GM23338 (cell line): ENCODE data around the gene SLAIN1. TPM values are rescaled to one million over a fixed set of nuclear protein-coding genes. Genes with fewer than 3 reads are reported as not detected.

Source experiments
- ATAC-seq: fragments of 200-7000 bp; cut with Tn5 transposase; 3 replicates; pipeline ENCODE4 v1.9.1; 2020
- DNase-seq: peaks from one replicate; pipeline ENCODE4 v3.0.0-alpha.2; 2015; ENCODE audit warnings: low spot score
- H2AFZ ChIP-seq: fragments of 200-600 bp; sonication (generic); 2 replicates; pipeline ENCODE4 v1.8.0; 2016; ENCODE audit warnings: antibody characterized with exemption, mild to moderate bottlenecking, moderate library complexity
- H3F3A ChIP-seq: fragments of 200-600 bp; sonication (generic); replicated peaks from 2 replicates; pipeline ENCODE4 v1.8.0; 2017; ENCODE audit warnings: antibody characterized with exemption, mixed run types, low read depth
- H3K27ac ChIP-seq: fragments of 200-600 bp; sonication (generic); 2 replicates; pipeline ENCODE4 v1.6.1; 2016; ENCODE audit warnings: low read depth
- H3K27me3 ChIP-seq: fragments of 200-600 bp; sonication (generic); 2 replicates; pipeline ENCODE4 v1.8.0; 2016; ENCODE audit warnings: mild to moderate bottlenecking, mixed run types, moderate library complexity; ENCODE audit not compliant: insufficient read depth
- H3K36me3 ChIP-seq: fragments of 200-600 bp; sonication (generic); 2 replicates; pipeline ENCODE4 v1.8.0; 2016; ENCODE audit warnings: mild to moderate bottlenecking; ENCODE audit not compliant: insufficient read depth
- H3K4me1 ChIP-seq: fragments of 200-600 bp; sonication (generic); 2 replicates; pipeline ENCODE4 v1.8.0; 2016; ENCODE audit warnings: mild to moderate bottlenecking, moderate library complexity; ENCODE audit not compliant: insufficient read depth
- H3K4me2 ChIP-seq: fragments of 200-600 bp; sonication (generic); 2 replicates; pipeline ENCODE4 v1.7.1; 2017; ENCODE audit warnings: mixed run types
- H3K4me3 ChIP-seq: fragments of 200-600 bp; sonication (generic); 2 replicates; pipeline ENCODE4 v1.6.1; 2016; ENCODE audit warnings: mixed run types
- H3K79me2 ChIP-seq: fragments of 200-600 bp; sonication (generic); replicated peaks from 2 replicates; pipeline ENCODE4 v1.8.0; 2017; ENCODE audit warnings: mild to moderate bottlenecking; ENCODE audit not compliant: insufficient read depth
- H3K9me2 ChIP-seq: fragments of 200-600 bp; sonication (generic); 2 replicates; pipeline ENCODE4 v1.8.0; 2017; ENCODE audit not compliant: insufficient read depth
- H4K20me1 ChIP-seq: fragments of 200-600 bp; sonication (generic); replicated peaks from 2 replicates; pipeline ENCODE4 v1.8.0; 2017; ENCODE audit warnings: mild to moderate bottlenecking; ENCODE audit not compliant: insufficient read depth
- H3K27ac Mint-ChIP-seq: 2 replicates; pipeline ENCODE4 v1.8.0; 2020; ENCODE audit warnings: inconsistent platforms, mild to moderate bottlenecking, moderate library complexity, mixed read lengths
- H3K27me3 Mint-ChIP-seq: 3 replicates; pipeline ENCODE4 v1.8.0; 2022; ENCODE audit warnings: low read depth, mild to moderate bottlenecking, moderate library complexity, mixed read lengths, inconsistent platforms; ENCODE audit not compliant: insufficient read depth, poor library complexity
- H3K36me3 Mint-ChIP-seq: 3 replicates; pipeline ENCODE4 v1.8.0; 2021; ENCODE audit warnings: low read depth, mild to moderate bottlenecking, inconsistent platforms, moderate library complexity, mixed read lengths
- H3K4me1 Mint-ChIP-seq: 3 replicates; pipeline ENCODE4 v1.8.0; 2020; ENCODE audit warnings: mild to moderate bottlenecking, inconsistent platforms, mixed read lengths
- H3K4me3 Mint-ChIP-seq: 3 replicates; pipeline ENCODE4 v1.8.0; 2021; ENCODE audit warnings: moderate library complexity, mild to moderate bottlenecking, inconsistent platforms, mixed read lengths
- H3K9me3 Mint-ChIP-seq: 3 replicates; pipeline ENCODE4 v1.8.0; 2020; ENCODE audit warnings: moderate library complexity, mild to moderate bottlenecking, inconsistent platforms, mixed read lengths
- CREB1 ChIP-seq: fragments of 250-450 bp; sonication (Bioruptor Pico); IDR thresholded peaks from 2 replicates; pipeline ENCODE4 v1.5.0; 2020; ENCODE audit warnings: low read depth, mild to moderate bottlenecking, moderate library complexity
- EZH2 ChIP-seq: fragments of 200-600 bp; sonication (generic); IDR thresholded peaks from one replicate; pipeline ENCODE4 v1.8.0; 2017; ENCODE audit warnings: antibody characterized with exemption, mild to moderate bottlenecking, low read depth; ENCODE audit not compliant: unreplicated experiment
- EZH2phosphoT487 ChIP-seq: fragments of 200-600 bp; sonication (generic); IDR thresholded peaks from one replicate; pipeline ENCODE4 v1.8.1; 2018; ENCODE audit warnings: antibody characterized with exemption; ENCODE audit not compliant: unreplicated experiment
- JUNB ChIP-seq: IDR thresholded peaks from one replicate; pipeline ENCODE4 v1.6.1; 2016; ENCODE audit warnings: antibody characterized with exemption; ENCODE audit not compliant: unreplicated experiment
- NANOG ChIP-seq: IDR thresholded peaks from 2 replicates; pipeline ENCODE4 v1.6.1; 2016; ENCODE audit warnings: antibody characterized with exemption, borderline replicate concordance
- POLR2AphosphoS5 ChIP-seq: IDR thresholded peaks from 2 replicates; pipeline ENCODE4 v1.6.1; 2016; ENCODE audit warnings: antibody characterized with exemption, low read depth
- STAT1 ChIP-seq: IDR thresholded peaks from one replicate; pipeline ENCODE4 v1.6.1; 2016; ENCODE audit warnings: antibody characterized with exemption; ENCODE audit not compliant: unreplicated experiment
- ZNF114 ChIP-seq: fragments of 250-450 bp; sonication (Bioruptor Pico); IDR thresholded peaks from 2 replicates; pipeline ENCODE4 v1.5.0; 2020; ENCODE audit warnings: mild to moderate bottlenecking, moderate library complexity
- ZNF331 ChIP-seq: fragments of 250-450 bp; sonication (Bioruptor Pico); IDR thresholded peaks from 2 replicates; pipeline ENCODE4 v1.5.0; 2020; ENCODE audit warnings: low read depth, mild to moderate bottlenecking, moderate library complexity
- polyA plus RNA-seq: library from polyadenylated mRNA; unstranded; fragments of >200 nt; fragmentation: Nextera tagmentation; extraction: Ambion mirVana; gene quantifications from 2 replicates; pipeline ENCODE4 v1.2.1, GENCODE V29; 2016
- total RNA-seq: library from RNA; depleted of rRNA; stranded (reverse); fragments of >200 nt; shearing (Covaris generic); gene quantifications from 2 replicates; pipeline ENCODE4 v1.2.3, GENCODE V29; 2014
- TF ChIP-seq, protein P1 (sequence below): IDR thresholded peaks from 2 replicates; pipeline ENCODE4 v1.6.1; 2016; ENCODE audit warnings: antibody characterized with exemption
- TF ChIP-seq, protein P2 (sequence below), 2 experiments: fragments of 200-600 bp in 1 of 2; sonication (generic) in 1 of 2; conservative IDR thresholded peaks; 2 replicates each; pipeline versions ENCODE4 v1.5.1 to v1.6.1; 2016 to 2017; ENCODE audit warnings: antibody characterized with exemption in 2 of 2, low read depth in 2 of 2, mild to moderate bottlenecking in 2 of 2, moderate library complexity in 1 of 2
- TF ChIP-seq, protein P3 (sequence below): fragments of 250-450 bp; sonication (Bioruptor Pico); IDR thresholded peaks from 2 replicates; pipeline ENCODE4 v1.5.0; 2020; ENCODE audit warnings: mild to moderate bottlenecking, moderate library complexity
- TF ChIP-seq, protein P4 (sequence below): IDR thresholded peaks from one replicate; pipeline ENCODE4 v1.6.1; 2018; ENCODE audit warnings: antibody characterized with exemption; ENCODE audit not compliant: unreplicated experiment

Gene SLAIN1
- total and polyA plus RNA-seq, 2 experiments from 2014 or later, result 16.3 to 44.2 TPM

DNA sequence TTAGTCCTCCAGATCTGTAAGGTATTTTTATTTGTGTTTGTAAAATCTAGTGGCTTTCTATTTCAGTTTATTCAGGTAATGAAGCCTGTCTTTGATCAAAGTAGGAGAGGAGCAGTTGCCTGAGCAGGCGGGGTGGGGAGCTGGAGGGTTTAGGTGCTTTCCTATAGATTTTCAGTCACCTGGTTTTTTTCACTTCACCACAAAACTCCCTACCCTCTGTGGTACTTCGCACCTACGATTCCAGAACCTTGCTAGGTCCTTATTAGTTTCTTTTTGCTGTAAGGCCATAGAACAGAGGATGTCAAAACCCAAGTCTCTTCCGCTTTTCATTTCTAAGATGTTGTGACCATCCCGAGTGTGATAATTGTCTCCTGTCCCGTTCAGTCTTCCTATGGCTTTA, 26.6 kb downstream of the SLAIN1 start:
- Histone ChIP-seq H3K79me2 (peaks cover 44% of the 10 kb centered on the region), H3F3A (no peaks in the 10 kb centered on the region)
- TF ChIP-seq JUNB (no peak), ZNF331 (CRISPR knock-in tag) (no peak), ZNF114 (CRISPR knock-in tag) (no peak), CREB1 (CRISPR knock-in tag) (no peak), NANOG (no peak), POLR2AphosphoS5 (no peak), EZH2phosphoT487 (no peak), EZH2 (no peak), STAT1 (no peak)
- TF ChIP-seq, protein P1, sequence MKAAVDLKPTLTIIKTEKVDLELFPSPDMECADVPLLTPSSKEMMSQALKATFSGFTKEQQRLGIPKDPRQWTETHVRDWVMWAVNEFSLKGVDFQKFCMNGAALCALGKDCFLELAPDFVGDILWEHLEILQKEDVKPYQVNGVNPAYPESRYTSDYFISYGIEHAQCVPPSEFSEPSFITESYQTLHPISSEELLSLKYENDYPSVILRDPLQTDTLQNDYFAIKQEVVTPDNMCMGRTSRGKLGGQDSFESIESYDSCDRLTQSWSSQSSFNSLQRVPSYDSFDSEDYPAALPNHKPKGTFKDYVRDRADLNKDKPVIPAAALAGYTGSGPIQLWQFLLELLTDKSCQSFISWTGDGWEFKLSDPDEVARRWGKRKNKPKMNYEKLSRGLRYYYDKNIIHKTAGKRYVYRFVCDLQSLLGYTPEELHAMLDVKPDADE, result no peak
- TF ChIP-seq, protein P2, sequence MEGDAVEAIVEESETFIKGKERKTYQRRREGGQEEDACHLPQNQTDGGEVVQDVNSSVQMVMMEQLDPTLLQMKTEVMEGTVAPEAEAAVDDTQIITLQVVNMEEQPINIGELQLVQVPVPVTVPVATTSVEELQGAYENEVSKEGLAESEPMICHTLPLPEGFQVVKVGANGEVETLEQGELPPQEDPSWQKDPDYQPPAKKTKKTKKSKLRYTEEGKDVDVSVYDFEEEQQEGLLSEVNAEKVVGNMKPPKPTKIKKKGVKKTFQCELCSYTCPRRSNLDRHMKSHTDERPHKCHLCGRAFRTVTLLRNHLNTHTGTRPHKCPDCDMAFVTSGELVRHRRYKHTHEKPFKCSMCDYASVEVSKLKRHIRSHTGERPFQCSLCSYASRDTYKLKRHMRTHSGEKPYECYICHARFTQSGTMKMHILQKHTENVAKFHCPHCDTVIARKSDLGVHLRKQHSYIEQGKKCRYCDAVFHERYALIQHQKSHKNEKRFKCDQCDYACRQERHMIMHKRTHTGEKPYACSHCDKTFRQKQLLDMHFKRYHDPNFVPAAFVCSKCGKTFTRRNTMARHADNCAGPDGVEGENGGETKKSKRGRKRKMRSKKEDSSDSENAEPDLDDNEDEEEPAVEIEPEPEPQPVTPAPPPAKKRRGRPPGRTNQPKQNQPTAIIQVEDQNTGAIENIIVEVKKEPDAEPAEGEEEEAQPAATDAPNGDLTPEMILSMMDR (conservative IDR thresholded peaks at IDR 0.05; ENCODE audit: low read depth in 2 of 2), result no peak
- TF ChIP-seq, protein P3, sequence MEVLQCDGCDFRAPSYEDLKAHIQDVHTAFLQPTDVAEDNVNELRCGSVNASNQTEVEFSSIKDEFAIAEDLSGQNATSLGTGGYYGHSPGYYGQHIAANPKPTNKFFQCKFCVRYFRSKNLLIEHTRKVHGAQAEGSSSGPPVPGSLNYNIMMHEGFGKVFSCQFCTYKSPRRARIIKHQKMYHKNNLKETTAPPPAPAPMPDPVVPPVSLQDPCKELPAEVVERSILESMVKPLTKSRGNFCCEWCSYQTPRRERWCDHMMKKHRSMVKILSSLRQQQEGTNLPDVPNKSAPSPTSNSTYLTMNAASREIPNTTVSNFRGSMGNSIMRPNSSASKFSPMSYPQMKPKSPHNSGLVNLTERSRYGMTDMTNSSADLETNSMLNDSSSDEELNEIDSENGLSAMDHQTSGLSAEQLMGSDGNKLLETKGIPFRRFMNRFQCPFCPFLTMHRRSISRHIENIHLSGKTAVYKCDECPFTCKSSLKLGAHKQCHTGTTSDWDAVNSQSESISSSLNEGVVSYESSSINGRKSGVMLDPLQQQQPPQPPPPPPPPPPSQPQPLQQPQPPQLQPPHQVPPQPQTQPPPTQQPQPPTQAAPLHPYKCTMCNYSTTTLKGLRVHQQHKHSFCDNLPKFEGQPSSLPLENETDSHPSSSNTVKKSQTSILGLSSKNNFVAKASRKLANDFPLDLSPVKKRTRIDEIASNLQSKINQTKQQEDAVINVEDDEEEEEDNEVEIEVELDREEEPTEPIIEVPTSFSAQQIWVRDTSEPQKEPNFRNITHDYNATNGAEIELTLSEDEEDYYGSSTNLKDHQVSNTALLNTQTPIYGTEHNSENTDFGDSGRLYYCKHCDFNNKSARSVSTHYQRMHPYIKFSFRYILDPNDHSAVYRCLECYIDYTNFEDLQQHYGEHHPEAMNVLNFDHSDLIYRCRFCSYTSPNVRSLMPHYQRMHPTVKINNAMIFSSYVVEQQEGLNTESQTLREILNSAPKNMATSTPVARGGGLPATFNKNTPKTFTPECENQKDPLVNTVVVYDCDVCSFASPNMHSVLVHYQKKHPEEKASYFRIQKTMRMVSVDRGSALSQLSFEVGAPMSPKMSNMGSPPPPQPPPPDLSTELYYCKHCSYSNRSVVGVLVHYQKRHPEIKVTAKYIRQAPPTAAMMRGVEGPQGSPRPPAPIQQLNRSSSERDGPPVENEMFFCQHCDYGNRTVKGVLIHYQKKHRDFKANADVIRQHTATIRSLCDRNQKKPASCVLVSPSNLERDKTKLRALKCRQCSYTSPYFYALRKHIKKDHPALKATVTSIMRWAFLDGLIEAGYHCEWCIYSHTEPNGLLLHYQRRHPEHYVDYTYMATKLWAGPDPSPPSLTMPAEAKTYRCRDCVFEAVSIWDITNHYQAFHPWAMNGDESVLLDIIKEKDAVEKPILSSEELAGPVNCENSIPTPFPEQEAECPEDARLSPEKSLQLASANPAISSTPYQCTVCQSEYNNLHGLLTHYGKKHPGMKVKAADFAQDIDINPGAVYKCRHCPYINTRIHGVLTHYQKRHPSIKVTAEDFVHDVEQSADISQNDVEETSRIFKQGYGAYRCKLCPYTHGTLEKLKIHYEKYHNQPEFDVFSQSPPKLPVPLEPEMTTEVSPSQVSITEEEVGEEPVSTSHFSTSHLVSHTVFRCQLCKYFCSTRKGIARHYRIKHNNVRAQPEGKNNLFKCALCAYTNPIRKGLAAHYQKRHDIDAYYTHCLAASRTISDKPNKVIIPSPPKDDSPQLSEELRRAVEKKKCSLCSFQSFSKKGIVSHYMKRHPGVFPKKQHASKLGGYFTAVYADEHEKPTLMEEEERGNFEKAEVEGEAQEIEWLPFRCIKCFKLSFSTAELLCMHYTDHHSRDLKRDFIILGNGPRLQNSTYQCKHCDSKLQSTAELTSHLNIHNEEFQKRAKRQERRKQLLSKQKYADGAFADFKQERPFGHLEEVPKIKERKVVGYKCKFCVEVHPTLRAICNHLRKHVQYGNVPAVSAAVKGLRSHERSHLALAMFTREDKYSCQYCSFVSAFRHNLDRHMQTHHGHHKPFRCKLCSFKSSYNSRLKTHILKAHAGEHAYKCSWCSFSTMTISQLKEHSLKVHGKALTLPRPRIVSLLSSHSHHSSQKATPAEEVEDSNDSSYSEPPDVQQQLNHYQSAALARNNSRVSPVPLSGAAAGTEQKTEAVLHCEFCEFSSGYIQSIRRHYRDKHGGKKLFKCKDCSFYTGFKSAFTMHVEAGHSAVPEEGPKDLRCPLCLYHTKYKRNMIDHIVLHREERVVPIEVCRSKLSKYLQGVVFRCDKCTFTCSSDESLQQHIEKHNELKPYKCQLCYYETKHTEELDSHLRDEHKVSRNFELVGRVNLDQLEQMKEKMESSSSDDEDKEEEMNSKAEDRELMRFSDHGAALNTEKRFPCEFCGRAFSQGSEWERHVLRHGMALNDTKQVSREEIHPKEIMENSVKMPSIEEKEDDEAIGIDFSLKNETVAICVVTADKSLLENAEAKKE, result no peak
- TF ChIP-seq, protein P4, sequence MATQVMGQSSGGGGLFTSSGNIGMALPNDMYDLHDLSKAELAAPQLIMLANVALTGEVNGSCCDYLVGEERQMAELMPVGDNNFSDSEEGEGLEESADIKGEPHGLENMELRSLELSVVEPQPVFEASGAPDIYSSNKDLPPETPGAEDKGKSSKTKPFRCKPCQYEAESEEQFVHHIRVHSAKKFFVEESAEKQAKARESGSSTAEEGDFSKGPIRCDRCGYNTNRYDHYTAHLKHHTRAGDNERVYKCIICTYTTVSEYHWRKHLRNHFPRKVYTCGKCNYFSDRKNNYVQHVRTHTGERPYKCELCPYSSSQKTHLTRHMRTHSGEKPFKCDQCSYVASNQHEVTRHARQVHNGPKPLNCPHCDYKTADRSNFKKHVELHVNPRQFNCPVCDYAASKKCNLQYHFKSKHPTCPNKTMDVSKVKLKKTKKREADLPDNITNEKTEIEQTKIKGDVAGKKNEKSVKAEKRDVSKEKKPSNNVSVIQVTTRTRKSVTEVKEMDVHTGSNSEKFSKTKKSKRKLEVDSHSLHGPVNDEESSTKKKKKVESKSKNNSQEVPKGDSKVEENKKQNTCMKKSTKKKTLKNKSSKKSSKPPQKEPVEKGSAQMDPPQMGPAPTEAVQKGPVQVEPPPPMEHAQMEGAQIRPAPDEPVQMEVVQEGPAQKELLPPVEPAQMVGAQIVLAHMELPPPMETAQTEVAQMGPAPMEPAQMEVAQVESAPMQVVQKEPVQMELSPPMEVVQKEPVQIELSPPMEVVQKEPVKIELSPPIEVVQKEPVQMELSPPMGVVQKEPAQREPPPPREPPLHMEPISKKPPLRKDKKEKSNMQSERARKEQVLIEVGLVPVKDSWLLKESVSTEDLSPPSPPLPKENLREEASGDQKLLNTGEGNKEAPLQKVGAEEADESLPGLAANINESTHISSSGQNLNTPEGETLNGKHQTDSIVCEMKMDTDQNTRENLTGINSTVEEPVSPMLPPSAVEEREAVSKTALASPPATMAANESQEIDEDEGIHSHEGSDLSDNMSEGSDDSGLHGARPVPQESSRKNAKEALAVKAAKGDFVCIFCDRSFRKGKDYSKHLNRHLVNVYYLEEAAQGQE, result no peak

More for the DNA sequence above, 26.6 kb downstream of the SLAIN1 start:
- no peak overlapping the region for H3K4me3 ChIP-seq
- Mint-ChIP-seq H3K4me3 (no peak overlapping the region), H3K27me3 (no peaks in the 10 kb centered on the region), H3K27ac (no peak overlapping the region), H3K36me3 (peaks cover 39% of the 10 kb centered on the region), H3K9me3 (no peaks in the 10 kb centered on the region), H3K4me1 (peaks cover 42% of the 10 kb centered on the region)
- H3K4me2 ChIP-seq, result no peak overlapping the region
- H3K36me3 ChIP-seq, result no peaks in the 10 kb centered on the region
- no peaks in the 10 kb centered on the region for H3K27me3 ChIP-seq
- peaks cover 23% of the 10 kb centered on the region for H3K4me1 ChIP-seq
- no peak for DNase-seq
- no peak overlapping the region for H3K27ac ChIP-seq
- H3K9me2 ChIP-seq, result no peaks in the 10 kb centered on the region
- ATAC-seq, result no peak
- H4K20me1 ChIP-seq, result no peaks in the 10 kb centered on the region
- H2AFZ ChIP-seq, result no peak overlapping the region
